IMR-90 (cell line): ENCODE results near the gene TBC1D9.

ENCODE experiments used
- CTCF ChIP-seq: conservative IDR thresholded peaks from 2 replicates; pipeline ENCODE4 v1.5.1; 2012; ENCODE audit warnings: mild to moderate bottlenecking, low read depth, low read length, improper control_type of control experiment
- FOS ChIP-seq: fragments of 150-350 bp; IDR thresholded peaks from 2 replicates; pipeline ENCODE4 v1.6.1; 2016; ENCODE audit warnings: low read depth, low read length
- POLR2A ChIP-seq: IDR thresholded peaks from 2 replicates; pipeline ENCODE4 v1.6.1; 2012; ENCODE audit warnings: mild to moderate bottlenecking, low read depth, low read length
- RCOR1 ChIP-seq: IDR thresholded peaks from 2 replicates; pipeline ENCODE4 v1.6.1; 2012; ENCODE audit warnings: mild to moderate bottlenecking, low read length, improper control_type of control experiment; ENCODE audit not compliant: insufficient replicate concordance

GRCh38 chr4:140684314-140684713 is 71.9 kb downstream of the TBC1D9 start:
- TF ChIP-seq CTCF (no peak), FOS (no peak), POLR2A (no peak), RCOR1 (no peak)
